GM19035 (cell line): Measurements from ENCODE around the gene H6PD.

Source experiments
- ATAC-seq: cut with Tn5 transposase; IDR thresholded peaks from one replicate; pipeline ENCODE4 v1.9.1; 2021; ENCODE audit not compliant: unreplicated experiment

The H6PD gene

DNA sequence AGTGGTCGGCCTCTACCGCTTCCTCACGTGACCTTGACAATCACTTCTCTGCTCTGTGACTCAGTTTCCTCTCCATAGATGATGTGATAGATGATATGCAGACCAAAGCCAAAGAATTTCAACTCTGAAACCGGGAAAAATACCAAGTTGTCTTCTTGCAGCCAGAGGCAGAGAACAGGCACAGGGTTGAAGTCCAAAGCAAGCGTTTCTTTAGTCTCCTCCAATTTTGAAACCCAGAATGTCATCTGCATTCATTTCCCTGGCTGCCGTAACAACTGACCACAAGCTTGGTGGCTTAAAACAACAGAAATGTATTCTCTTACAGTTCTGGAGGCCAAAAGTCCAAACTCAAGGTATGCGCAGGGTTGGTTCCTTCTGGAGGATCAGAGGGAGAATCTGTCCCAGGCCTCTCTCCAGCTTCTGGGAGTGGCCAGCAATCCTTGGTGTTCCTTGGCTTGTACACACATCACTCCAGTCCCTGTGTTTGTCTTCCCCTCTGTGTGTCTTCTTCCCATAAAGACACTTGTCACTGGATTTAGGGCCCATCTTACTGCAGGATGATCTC lies 30.3 kb upstream of the H6PD start:
- ATAC-seq, result no peak

DNA sequence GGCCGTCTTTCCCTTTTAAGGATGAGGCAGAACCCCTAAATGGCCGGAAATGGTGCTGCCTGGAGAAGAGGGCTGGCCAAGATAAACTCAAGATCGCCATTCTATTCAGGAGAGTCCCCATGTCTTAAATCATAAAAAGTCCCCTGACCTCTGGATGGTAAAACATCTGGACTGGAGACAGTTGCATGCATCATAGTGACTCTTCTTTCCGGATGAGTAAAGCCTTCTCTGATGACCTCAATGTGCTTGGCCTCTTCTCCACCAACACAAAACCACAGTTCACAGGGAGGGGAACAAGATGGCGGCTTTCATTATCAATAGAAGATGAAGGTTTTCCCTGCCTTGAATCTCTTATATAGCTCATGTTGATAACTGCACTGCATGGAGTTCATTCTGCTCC lies 27.5 kb upstream of the H6PD start:
- no peak for ATAC-seq

DNA sequence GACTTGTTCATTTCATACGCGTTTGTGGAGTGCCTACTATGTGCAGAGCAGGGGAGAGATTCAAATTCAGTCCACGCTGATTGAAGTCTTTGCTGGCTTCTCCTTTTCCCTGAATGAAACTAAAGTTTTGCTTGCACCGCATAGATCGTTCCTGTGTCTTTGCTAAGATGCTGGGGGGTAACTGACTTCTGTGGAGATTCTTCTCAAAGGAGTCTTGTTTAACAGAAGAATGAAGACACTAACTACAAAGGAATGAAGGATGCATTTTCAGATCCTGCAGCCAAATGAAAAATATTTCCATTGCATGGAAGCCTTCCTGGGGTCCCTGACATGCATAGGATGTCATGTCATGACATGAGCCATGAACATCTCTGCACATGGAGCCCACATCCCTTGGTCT lies 26.9 kb upstream of the H6PD start:
- no peak for ATAC-seq

DNA sequence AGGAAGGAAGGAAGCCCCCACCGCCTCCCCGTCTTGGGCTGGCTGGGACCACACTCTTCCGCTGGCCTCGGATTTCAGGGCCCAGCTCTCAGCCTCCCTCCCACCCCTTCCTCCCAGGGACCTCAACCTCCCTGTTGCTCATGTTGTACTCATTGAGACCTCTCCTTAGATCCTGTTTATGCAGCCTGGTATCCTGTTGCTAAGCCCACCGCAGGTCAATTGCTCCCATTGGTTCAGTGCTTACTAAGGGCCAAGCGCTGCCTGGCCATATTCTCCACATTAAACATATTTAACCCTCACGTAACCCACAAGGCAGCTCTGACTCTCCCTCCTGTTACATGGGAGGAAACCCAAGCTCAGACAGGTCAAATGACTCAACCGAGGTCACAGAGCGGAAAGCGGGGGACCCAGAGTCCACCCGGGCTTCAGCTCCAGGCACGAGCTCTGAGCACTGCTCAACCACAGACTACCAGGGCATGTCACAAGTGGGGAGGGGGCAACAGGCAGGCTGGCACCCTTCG lies 23.2 kb upstream of the H6PD start:
- ATAC-seq, result no peak

DNA sequence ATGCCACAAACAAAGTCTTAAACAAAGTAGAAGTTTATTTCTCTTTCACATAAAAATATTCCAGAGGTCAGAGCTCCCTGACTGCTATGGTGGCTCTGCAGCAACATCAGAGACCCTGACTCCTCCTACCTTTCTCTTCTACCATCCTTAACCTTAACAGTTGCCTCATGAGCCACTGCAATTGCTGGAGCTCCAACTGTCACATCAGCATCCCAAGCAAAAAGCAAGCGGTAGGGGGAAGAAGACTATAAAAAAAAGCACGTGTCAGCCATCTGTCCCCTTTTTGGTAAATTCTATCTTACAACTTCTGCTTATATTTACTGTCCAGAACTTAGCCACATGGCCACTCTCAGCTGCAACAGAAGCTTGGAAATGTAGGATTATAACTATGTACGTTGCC lies 21.8 kb upstream of the H6PD start:
- ATAC-seq, result no peak

DNA sequence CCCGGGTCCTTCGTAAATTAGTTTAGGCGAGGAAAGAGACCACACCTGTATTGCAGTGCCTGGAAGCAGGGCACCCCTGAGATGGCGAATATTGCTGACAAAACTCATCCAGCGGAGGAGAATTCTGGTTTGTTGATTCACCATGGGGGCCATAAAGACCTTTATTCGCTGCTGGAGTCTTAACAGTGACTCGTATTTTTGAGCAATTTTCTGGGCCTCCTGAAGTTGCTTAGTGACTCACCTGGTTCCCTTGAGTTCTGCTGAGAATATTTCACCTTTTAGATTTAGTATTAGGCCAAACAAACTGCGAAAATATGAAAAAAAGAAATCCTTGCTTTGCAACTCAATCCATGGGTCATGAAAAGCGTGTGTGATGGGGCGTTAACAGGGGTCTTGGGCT lies 20.6 kb upstream of the H6PD start:
- ATAC-seq, result no peak

DNA sequence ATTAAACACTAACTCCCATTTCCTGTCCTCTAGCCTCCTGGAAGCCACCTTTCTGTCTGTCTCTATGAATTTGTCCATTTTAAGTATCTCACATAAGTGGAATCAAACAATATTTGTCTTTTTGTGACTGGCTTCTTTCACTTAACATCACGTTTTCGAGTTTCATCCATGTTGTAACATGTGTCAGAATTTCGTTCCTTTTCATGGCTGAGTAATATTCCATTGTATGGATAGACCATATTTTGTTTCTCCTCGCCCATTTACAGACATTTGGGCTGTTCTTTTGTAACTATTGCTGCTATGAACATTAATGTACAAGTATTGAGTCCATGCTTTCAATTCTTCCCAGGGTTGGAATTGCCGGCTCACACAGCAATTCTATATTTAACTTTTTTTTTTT lies 15.7 kb upstream of the H6PD start:
- ATAC-seq, result no peak

DNA sequence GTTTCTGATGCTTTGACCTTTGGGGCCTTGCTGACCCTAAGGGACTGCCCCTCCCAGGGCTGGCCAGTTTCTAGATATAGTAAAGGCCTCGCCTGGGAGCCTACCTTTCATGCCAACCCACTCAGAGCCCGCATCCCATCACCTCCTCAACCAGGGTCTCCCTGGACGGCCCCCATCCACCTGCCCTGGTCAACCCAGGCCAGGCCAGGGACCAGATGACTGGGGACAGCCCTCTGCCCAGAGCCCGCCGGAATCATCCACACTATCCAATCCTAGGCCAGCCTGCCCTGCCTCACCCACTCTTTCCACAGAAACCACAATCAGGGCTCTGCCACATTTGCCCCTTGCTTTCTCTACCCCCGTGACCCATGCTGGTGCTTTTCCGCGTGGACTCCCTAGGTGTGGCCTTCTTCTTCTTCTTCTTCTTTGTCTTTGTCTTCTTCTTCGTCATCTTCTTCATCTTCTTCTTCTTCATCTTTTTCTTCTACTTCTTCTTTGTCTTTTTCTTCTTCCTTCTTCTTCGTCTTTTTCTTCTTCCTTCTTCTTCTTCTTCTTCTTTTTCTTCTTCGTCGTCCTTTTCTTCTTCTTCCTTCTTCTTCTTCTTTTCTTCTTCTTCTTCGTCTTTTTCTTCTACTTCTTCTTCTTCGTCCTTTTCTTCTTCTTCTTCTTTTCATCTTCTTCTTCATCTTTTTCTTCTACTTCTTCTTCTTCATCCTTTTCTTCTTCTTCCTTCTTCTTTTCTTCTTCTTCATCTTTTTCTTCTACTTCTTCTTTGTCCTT lies 11.5 kb upstream of the H6PD start:
- no peak for ATAC-seq

DNA sequence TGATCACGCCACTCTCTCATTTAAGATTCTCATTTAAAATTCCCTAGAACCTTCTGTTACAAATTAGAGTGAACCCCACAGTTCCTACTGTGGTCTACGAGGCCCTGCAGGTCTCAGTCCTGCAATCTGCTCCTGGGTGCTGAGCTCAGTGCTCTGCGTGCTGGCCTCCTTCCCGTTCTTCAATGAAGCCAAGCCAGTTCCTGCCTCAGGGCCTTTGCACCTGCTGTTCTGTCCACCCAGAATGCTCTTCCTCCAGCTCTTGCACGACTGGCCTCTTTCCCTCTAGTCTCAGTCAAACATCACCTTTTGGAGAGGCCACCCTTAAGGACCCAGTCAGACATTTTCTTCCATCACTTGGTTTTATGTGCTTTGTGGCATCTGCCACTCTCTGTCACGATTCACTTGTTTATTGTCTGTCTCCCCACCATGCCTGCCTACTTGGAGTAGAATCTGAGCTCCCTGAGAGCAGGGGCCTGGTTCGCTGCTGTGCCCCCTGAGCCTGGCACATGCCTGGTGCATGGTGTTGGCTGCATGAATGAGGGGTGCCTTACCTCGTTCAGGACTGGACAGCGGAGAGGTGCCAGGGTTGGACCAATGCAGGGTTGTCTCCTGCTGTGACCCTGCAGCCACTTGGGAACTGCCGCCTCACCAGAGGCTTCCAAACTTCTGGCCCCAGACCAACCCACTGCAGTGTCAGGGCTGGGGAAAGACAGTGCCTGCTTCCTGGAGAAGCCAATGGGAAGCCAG lies 9.7 kb upstream of the H6PD start:
- no peak for ATAC-seq

DNA sequence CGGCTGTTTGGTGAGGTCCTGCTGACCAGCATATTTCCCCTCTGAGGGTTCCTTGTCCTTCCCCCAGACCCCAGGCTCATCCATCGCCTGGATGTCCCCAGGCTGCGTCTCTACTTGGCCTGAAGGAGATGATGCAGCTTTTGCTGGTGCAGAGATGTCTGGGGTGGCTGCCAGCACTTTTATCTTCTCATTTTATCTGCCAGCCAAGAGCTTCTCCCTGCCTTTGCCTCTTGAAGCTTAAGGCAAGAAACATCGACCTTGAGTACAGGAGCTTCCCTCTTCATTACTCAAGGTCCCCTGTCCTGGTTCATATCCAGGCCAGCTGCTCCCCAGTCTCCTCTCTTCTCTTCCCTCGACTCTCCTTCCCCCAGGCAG lies 9.2 kb upstream of the H6PD start:
- no peak for ATAC-seq

DNA sequence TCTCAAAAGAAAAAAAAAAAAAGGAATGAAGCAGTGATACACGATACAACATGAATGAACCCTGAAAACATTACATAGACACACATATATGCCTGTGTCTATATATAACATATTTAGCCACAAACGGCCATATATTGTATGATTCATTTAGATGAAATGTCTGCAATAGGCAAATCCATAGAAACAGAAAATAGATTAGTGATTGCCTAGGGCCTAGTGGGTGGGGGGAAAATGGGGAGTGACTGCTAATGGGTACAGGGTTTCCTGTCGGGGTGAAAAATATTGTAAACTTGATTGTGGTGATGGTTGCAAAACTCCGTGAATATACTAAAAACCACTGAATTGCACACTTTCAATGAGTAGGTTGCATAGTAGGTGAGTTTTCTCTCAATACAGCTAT lies 6.0 kb upstream of the H6PD start:
- no peak for ATAC-seq

DNA sequence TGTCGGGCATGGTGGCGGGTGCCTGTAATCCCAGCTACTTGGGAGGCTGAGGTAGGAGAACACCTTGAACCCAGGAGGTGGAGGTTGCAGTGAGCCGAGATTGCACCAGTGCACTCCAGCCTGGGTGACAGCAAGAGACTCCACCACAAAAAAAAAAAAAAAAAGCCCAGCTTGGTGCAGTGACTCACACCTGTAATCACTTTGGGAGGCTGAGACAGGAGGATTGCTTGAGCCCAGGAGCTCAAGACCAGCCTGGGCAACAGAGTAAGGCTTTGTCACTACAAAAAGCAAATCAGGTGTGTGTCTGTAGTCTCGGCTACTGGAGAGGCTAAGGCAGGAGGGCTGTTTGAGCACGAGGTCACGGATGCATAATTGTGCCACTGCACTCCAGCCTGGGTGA lies 5.0 kb upstream of the H6PD start:
- no peak for ATAC-seq

DNA sequence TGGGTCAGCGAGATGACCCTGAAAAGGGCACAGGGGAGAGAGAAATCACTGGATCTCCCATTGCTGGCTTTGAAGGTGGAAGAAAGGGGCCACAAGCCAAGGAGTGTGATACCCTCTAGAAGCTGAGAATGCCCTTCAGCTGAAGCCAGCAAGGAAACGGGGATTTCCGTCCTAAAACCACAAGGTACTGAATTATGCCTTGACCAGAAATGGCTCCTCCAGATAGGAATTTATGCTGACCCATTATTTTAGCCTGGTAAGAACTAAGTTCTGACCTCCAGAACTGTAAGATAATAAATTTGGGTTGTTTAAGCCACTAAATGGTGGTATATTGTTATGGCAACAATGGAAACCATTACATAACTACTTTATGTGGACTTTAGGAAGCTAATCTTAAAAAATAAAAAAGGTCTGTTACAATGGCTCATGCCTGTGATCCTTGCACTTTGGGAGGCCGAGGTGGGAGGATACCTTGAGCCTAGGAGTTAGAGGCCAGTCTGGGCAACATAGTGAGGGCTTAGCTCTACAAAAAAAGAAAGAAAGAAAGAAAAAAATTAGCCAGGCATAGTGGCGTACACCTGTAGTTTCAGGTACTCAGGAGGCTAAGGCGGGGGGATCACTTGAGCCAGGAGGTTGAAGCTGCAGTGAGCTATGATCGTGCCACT lies 3.6 kb upstream of the H6PD start:
- ATAC-seq, result no peak

DNA sequence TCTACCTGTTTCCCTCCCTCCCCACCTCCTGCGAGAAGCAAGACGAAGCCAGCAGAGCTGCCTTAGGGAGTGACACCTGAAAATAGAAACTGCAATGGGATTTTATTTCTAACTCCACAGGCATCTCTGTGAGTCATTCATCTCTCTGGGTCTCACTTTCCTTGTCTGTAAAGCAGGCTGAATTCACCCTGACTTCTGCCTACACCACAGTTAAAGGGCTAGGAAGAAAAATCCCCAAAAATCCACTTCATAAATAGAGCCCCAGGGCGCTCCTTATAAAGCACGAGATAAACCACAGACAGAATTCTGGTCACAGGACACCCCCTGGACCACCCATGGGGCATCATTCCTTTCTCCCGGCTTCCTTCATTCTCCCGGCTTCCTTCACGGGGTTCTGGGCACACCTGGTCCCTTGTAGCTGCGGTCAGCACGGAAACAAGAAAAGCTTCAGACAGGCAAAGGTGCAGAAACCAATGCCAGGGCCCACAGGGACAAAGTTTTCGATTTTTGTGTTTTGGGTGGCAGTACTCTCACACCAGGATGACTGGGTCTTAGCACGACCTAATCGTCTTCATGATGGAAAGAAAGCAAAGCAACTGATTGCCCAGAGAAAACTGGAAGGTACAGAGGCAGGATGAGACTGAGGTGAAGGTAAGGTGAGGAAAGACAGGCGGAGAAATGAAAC lies 2.8 kb upstream of the H6PD start:
- ATAC-seq, result no peak

DNA sequence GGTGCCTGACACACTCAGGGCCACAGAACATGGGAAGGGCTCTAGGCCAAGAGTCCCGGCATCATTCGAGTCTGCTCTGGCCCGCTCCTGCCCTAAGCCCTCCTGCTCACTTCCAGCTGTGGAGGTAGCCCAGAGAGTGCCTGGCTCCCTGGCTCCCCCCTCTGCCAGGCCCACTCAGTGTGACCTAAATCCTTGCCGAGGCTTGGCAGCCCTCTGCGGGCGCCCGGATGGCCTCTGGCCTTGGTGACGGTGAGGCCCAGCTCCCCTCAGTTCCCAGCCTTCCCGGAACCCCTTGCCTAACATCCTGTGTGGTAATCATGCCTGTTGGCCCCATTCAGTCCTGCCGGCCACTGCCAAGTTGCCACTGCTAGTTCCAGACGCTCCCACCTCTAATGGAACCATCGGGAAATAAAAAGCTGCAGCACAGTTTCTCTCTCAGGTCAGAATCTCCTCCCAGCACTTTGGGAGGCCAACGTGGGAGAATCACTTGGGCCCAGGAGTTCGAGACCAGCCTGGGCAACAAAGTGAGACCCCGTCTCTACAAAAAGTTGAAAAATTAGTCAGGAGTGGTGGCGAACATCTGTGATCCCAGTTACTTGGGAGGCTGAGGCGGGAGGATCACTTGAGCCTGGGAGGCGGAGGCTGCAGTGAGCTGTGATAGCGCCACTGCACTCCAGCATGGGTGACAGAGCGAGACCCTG lies 1.2 kb upstream of the H6PD start:
- no peak for ATAC-seq

DNA sequence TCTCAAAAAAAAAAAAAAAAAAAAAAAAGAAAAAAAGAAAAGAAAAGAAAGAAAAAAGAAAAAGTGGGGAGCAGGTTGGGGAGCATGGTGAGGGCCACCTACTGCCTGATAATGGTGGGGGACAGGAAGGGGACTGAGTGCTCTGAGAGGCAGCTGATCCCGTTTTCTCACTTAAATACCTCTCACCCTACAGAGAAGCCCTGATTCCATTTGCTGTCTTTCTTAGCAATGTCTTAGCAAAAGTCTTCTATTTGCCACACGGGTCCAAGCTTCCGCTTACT lies 692 bp upstream of the H6PD start:
- ATAC-seq, result no peak

DNA sequence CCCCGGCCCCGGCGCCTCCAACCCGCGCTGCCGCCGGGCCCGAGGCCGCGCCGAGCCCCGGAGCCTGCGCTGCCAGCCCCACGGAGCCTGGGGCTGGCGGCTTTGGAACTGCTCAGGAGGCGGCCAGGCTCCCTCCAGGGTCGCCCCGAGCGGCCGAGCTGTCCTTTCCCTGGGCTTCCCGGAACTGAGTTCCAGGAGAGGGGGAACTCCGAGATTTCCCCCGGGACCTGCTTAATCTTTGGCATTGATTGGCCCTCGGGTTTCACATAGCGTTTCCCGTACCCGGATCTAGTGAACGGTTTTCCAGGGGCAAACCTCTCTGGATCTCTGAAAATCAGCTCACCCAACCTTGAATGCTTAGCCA lies 504 bp downstream of the H6PD start:
- ATAC-seq, result no peak

DNA sequence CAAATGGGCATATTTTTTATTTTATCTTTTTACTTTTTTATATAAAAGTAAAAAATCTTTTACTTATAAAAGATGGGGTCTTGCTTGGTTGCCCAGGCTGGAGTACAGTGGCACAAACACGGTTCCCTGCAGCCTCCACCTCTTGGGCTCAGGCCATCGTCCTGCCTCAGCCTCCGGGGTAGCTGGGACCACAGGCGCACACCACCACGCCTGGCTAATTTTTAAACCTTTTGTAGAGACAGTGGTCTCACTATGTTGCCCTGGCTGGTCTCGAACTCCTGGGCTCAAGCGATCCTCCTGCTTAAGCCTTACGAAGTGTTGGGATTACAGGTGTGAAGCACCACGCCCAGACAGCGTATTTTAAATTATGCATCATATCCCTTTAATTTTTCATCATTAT lies 986 bp downstream of the H6PD start:
- no peak for ATAC-seq

DNA sequence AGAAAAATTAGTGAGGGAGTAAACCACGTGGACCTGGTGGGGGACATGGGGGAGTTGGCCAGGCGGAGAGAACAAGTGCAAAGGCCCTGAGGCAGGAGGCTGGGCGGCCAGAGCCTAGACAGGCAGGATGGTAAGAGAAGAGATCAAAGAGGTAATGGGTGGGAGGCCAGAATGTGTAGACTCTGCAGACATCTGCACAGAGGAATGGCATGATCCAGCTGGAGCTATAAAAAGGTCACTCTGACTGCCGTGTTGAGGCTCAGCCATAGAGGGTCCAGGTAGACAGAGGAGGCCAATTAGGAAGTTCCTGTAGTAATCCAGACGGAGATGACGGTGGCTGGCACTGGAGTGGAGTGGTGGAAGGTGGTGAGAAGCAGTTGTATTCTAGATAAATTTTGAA lies 3.6 kb downstream of the H6PD start:
- no peak for ATAC-seq

DNA sequence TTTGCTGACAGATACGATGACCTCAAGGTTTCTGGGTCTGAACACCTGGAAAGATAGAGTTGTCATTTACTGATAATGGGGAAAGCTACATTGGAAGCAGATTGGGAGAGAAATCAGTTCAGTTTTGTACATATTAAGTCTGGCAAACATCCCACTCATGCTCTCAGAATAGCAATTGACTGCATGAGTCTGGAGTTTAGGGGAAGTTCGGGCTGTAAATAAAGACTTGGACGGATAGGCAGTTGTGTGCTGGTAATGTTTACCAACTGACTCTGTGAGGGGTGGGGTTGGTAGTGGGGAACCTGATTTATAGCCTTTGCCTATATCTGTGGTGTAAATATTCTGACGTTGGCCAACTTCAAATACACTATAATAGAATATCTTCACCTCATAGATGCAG lies 4.0 kb downstream of the H6PD start:
- no peak for ATAC-seq
